Stomach (tissue), 9 donors: Measurements from ENCODE around the gene TMEM123. TPM values are rescaled to one million over a fixed set of nuclear protein-coding genes. Genes with fewer than 3 reads are reported as not detected.
A peak's percentile ranks its signal among the peaks of the same experiment; 100 is the strongest.
"Not testable (repeated sequence)": the region's sequence is repeated elsewhere in the genome, so short reads cannot be mapped to it uniquely, and the experiment has no call there.

Source experiments
- DNase-seq, 2 donors: peaks; one replicate each; pipeline versions ENCODE4 v3.0.0 to v3.0.0-alpha.2; 2013 to 2019
- H3K27ac ChIP-seq, 5 donors: fragments of 200-600 bp in 4 of 5; sonication (generic) in 4 of 5; one replicate each; pipeline ENCODE4 v1.5.1; 2013 to 2019; ENCODE audit warnings: mild to moderate bottlenecking in 1 of 5, moderate library complexity in 1 of 5
- H3K27me3 ChIP-seq, 3 donors: fragments of 200-600 bp; sonication (generic); one replicate each; pipeline ENCODE4 v1.5.1; 2017 to 2019; ENCODE audit warnings: mixed run types in 1 of 3
- H3K36me3 ChIP-seq, 4 donors: fragments of 200-600 bp; sonication (generic); 1 replicate in 3 of 4; 2 replicates in 1 of 4; pipeline ENCODE4 v1.5.1; 2016 to 2019
- H3K4me1 ChIP-seq, 4 donors: fragments of 200-600 bp; sonication (generic); one replicate each; pipeline ENCODE4 v1.5.1; 2016 to 2019
- H3K4me3 ChIP-seq, 4 donors: fragments of 200-600 bp; sonication (generic) in 3 of 4; one replicate each; pipeline ENCODE4 v1.5.1; 2016 to 2019; ENCODE audit warnings: mild to moderate bottlenecking in 1 of 4
- H3K9me3 ChIP-seq, 4 donors: fragments of 200-600 bp; sonication (generic); one replicate each; pipeline ENCODE4 v1.5.1; 2016 to 2019
- EP300 ChIP-seq: sonication (generic); formaldehyde crosslinking; IDR thresholded peaks from one replicate; pipeline ENCODE4 v1.6.1; 2017; ENCODE audit warnings: antibody characterized with exemption
- POLR2A ChIP-seq, 4 donors: fragments of 450-650 bp; IDR thresholded peaks; one replicate each; pipeline ENCODE4 v1.6.1; 2016; ENCODE audit warnings: antibody characterized with exemption in 4 of 4, control low read depth in 2 of 4, mild to moderate bottlenecking in 1 of 4, moderate library complexity in 1 of 4
- POLR2AphosphoS5 ChIP-seq, 3 donors: sonication (generic); formaldehyde crosslinking; IDR thresholded peaks; one replicate each; pipeline ENCODE4 v1.6.1; 2016; ENCODE audit warnings: antibody characterized with exemption in 3 of 3
- WGBS, 5 donors: extraction: QIAGEN DNeasy Blood & Tissue Kit in 3 of 5; methylation state at CpG; one replicate each; pipeline versions ENCODE4 v1.1.5 to v1.1.7; 2013 to 2018; 5-methylcytosine and 5-hydroxymethylcytosine counted together
- intact Hi-C: fragments of 100-400 bp; cut with DNase I; formaldehyde crosslinking; loops from one replicate; pipeline ENCODE4 v1.15.1; 2023; ENCODE audit warnings: low total_unique reads
- polyA plus RNA-seq, 3 donors: library from polyadenylated mRNA; stranded (reverse); fragments of 200-250 nt; gene quantifications; one replicate each; pipeline ENCODE4 v1.2.3, GENCODE V29; 2013
- total RNA-seq, 5 donors: library from RNA; depleted of rRNA; stranded (reverse); fragments of >200 nt; gene quantifications; one replicate each; pipeline versions ENCODE4 v1.1.0 to v1.2.3, GENCODE V29; 2014 to 2016
- TF ChIP-seq, protein P1 (sequence below), 7 experiments: fragments of 450-650 bp in 4 of 7; fragments of 200-600 bp in 3 of 7; sonication (generic) in 3 of 7; IDR thresholded peaks; one replicate each; pipeline ENCODE4 v1.5.1; 2016 to 2019; ENCODE audit warnings: antibody characterized with exemption in 7 of 7, control low read depth in 2 of 7, mild to moderate bottlenecking in 1 of 7
- donor health status: healthy with polysubstance abuse.
- donor health status: Bipolar disorder and iron deficiency.
- donor health status: healthy.

The TMEM123 gene
- total and polyA plus RNA-seq, 8 donors, result 16.2 to 226 (median 51.6) TPM

DNA sequence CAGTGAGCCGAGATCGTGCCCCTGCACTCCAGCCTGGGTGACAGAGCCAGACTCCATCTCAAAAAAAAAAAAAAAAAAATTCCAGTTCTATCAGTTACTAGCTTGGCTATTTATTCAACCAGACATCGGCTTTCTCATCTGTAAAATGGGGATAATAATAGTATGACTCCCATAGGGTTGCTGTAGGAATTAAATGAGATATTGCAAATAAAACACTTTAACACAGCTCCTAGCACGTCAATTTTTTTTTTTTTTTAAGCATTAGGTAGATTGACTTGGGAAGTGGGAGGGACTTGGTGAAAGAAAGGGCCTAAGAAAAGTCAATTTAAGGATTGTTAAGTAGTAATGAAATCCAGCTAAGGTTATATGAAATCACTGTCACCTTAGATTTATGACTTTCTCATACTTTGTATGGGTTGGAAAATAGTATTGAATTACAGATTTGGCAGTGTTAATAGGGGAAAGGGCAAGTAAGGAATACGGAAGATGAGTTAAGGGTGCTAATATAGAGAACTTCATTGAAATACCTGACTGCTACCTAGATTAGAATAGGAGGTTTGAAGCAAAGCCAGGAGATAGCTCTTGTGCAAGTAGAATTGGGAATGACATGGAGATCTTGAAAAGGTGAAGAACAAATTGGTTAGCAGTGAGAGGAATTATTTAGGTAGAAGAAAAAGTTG, 76.7 kb downstream of the TMEM123 start:
- Histone ChIP-seq H3K27ac (peak overlapping the region in 1 of 5 donors; percentile 67), H3K27me3 (no peaks in the 10 kb centered on the region), H3K4me3 (no peak overlapping the region), H3K36me3 (peaks cover 3 to 49% (median 46%) of the 10 kb centered on the region in 4 donors), H3K9me3 (no peaks in the 10 kb centered on the region), H3K4me1 (peaks cover 0 to 23% (median 10%) of the 10 kb centered on the region in 4 donors)
- intact Hi-C loops, result no loop called here
- 84 to 91% (median 88%) methylated on average over 5 of the region's 5 CpGs for WGBS, 5 donors
- TF ChIP-seq POLR2A (IDR thresholded peaks at IDR 0.05) (no peak), POLR2AphosphoS5 (IDR thresholded peaks at IDR 0.05) (no peak), EP300 (no peak)
- TF ChIP-seq, protein P1, sequence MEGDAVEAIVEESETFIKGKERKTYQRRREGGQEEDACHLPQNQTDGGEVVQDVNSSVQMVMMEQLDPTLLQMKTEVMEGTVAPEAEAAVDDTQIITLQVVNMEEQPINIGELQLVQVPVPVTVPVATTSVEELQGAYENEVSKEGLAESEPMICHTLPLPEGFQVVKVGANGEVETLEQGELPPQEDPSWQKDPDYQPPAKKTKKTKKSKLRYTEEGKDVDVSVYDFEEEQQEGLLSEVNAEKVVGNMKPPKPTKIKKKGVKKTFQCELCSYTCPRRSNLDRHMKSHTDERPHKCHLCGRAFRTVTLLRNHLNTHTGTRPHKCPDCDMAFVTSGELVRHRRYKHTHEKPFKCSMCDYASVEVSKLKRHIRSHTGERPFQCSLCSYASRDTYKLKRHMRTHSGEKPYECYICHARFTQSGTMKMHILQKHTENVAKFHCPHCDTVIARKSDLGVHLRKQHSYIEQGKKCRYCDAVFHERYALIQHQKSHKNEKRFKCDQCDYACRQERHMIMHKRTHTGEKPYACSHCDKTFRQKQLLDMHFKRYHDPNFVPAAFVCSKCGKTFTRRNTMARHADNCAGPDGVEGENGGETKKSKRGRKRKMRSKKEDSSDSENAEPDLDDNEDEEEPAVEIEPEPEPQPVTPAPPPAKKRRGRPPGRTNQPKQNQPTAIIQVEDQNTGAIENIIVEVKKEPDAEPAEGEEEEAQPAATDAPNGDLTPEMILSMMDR (IDR thresholded peaks at IDR 0.05), result no peak
- no peak for DNase-seq

DNA sequence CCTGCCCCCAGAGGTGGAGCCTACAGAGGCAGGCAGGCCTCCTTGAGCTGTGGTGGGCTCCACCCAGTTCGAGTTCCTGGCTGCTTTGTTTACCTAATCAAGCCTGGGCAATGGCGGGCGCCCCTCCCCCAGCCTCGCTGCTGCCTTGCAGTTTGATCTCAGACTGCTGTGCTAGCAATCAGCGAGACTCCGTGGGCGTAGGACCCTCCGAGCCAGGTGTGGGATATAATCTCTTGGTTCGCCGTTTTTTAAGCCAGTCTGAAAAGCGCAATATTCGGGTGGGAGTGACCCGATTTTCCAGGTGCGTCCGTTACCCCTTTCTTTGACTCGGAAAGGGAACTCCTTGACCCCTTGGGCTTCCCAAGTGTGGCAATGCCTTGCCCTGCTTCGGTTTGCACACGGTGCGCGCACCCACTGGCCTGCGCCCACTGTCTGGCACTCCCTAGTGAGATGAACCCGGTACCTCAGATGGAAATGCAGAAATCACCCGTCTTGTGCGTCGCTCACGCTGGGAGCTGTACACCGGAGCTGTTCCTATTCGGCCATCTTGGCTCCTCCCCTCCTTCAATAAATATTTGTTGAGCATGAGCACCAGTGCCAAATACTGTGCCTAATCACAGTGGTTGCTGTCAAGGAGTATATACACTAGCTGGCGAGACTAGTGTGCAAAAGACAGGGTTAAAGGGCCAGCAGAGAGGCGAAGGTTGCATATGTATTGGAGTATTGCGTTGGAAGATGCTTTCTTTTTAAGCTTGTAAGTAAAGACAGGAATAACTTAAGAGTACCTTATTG, 77.7 kb downstream of the TMEM123 start:
- DNase-seq, result peak in 1 of 2 donors; percentile 62
- H3K27ac ChIP-seq, result peak overlapping the region in 2 of 5 donors; percentile 24 to 67
- TF ChIP-seq POLR2AphosphoS5 (IDR thresholded peaks at IDR 0.05), result peak in 2 of 3 donors; percentile 23 to 40
- H3K9me3 ChIP-seq, H3K27me3 ChIP-seq, intact Hi-C loops: not testable (repeated sequence)
- peak overlapping the region in 2 of 4 donors; percentile 2 to 31 for H3K4me3 ChIP-seq
- H3K4me1 ChIP-seq, result peaks cover 0 to 23% (median 10%) of the 10 kb centered on the region in 4 donors
- peaks cover 0 to 38% (median 35%) of the 10 kb centered on the region in 4 donors for H3K36me3 ChIP-seq
- 64 to 74% (median 69%) methylated on average over 28 to 31 of the region's 31 CpGs for WGBS, 5 donors

DNA sequence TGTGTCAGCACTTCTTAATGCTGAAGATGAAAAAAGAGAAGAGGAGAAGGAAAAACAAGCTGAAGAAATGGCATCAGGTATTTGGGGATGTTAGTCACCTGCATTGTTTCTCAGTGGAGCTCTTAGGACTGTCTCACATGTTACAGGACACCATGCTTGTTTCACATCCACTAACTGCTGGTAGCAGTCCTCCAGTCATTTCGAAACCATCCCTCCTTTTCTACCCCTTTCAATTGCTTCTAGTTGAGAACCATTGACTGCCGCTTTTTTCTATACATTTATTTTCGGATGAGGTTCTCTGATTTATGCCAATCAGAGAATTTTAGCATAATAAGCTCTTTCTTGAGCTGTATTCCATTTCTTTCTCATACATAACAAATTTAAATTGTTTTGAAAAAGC, 84.1 kb downstream of the TMEM123 start:
- H3K4me1 ChIP-seq, result peaks cover 0 to 13% (median 6%) of the 10 kb centered on the region in 4 donors
- intact Hi-C loops, result no loop called here
- no peak for DNase-seq
- no peaks in the 10 kb centered on the region for H3K9me3 ChIP-seq
- TF ChIP-seq POLR2A (IDR thresholded peaks at IDR 0.05) (no peak), POLR2AphosphoS5 (IDR thresholded peaks at IDR 0.05) (no peak), EP300 (no peak)
- TF ChIP-seq, protein P1 (IDR thresholded peaks at IDR 0.05), result no peak
- peaks cover 27 to 53% (median 49%) of the 10 kb centered on the region in 4 donors for H3K36me3 ChIP-seq
- H3K27me3 ChIP-seq, result no peaks in the 10 kb centered on the region
- 88 to 95% (median 92%) methylated on average over 3 of the region's 3 CpGs for WGBS, 5 donors
- H3K27ac ChIP-seq, result no peak overlapping the region
- H3K4me3 ChIP-seq, result no peak overlapping the region

- intact Hi-C loops, result no loop called here
- peak in 1 of 2 donors; percentile 43 for DNase-seq
- H3K4me1 ChIP-seq, result peaks cover 0 to 13% (median 6%) of the 10 kb centered on the region in 4 donors
- peaks cover 29 to 64% (median 59%) of the 10 kb centered on the region in 4 donors for H3K36me3 ChIP-seq
- H3K4me3 ChIP-seq, result no peak overlapping the region
- H3K27ac ChIP-seq, result peak overlapping the region in 1 of 5 donors; percentile 4
- H3K9me3 ChIP-seq, result no peaks in the 10 kb centered on the region
- WGBS, 5 donors, result 19 to 40% (median 33%) methylated on average over 6 of the region's 6 CpGs
- H3K27me3 ChIP-seq, result no peaks in the 10 kb centered on the region
- TF ChIP-seq POLR2AphosphoS5 (IDR thresholded peaks at IDR 0.05) (no peak), POLR2A (IDR thresholded peaks at IDR 0.05) (no peak), EP300 (no peak)
- TF ChIP-seq, protein P1 (IDR thresholded peaks at IDR 0.05), result peak in 1 of 7 experiments; percentile 17
These were observed 85.2 kb downstream of the TMEM123 start for GRCh38 chr11:102367364-102367763.
